SK-N-SH treated with all-trans-retinoic acid at 6 μM for 48 hours (cell line): Measurements from ENCODE around the gene DCLK2.

Experiments
- ATAC-seq: fragments of 200-7000 bp; cut with Tn5 transposase; 3 replicates; pipeline ENCODE4 v1.9.1; 2020; ENCODE audit warnings: mild to moderate bottlenecking, moderate library complexity
- ARNTL ChIP-seq: fragments of 450-650 bp; formaldehyde crosslinking; IDR thresholded peaks from 2 replicates; pipeline ENCODE4 v1.5.0; 2020; ENCODE audit warnings: low read depth, mild to moderate bottlenecking, moderate library complexity, borderline replicate concordance
- BACH2 ChIP-seq: fragments of 250-450 bp; sonication (Bioruptor Pico); IDR thresholded peaks from 2 replicates; pipeline ENCODE4 v1.9.0; 2021; ENCODE audit warnings: mild to moderate bottlenecking, borderline replicate concordance
- CREB5 ChIP-seq: fragments of 250-450 bp; sonication (Bioruptor Pico); IDR thresholded peaks from 2 replicates; pipeline ENCODE4 v1.5.1; 2020; ENCODE audit warnings: low read depth, mild to moderate bottlenecking, moderate library complexity
- CSRNP3 ChIP-seq: fragments of 250-450 bp; sonication (Bioruptor Pico); IDR thresholded peaks from 2 replicates; pipeline ENCODE4 v1.5.1; 2021; ENCODE audit warnings: mild to moderate bottlenecking, moderate library complexity
- ISL1 ChIP-seq: fragments of 250-450 bp; sonication (Bioruptor Pico); IDR thresholded peaks from 2 replicates; pipeline ENCODE4 v2.1.2; 2022; ENCODE audit warnings: mild to moderate bottlenecking, moderate library complexity
- OSR1 ChIP-seq: fragments of 250-450 bp; sonication (Bioruptor Pico); IDR thresholded peaks from 2 replicates; pipeline ENCODE4 v1.8.0; 2022; ENCODE audit warnings: moderate library complexity, mild to moderate bottlenecking, inconsistent platforms
- POU6F1 ChIP-seq: fragments of 250-450 bp; sonication (Bioruptor Pico); IDR thresholded peaks from 2 replicates; pipeline ENCODE4 v1.8.0; 2021; ENCODE audit warnings: low read depth, mild to moderate bottlenecking, moderate library complexity, borderline replicate concordance
- PPARA ChIP-seq: fragments of 250-450 bp; sonication (Bioruptor Pico); IDR thresholded peaks from 2 replicates; pipeline ENCODE4 v1.5.0; 2020; ENCODE audit warnings: mild to moderate bottlenecking, borderline replicate concordance
- RARB ChIP-seq: fragments of 250-450 bp; sonication (Bioruptor Pico); IDR thresholded peaks from 2 replicates; pipeline ENCODE4 v1.8.0; 2021; ENCODE audit warnings: mild to moderate bottlenecking, moderate library complexity
- SNAI2 ChIP-seq: fragments of 250-450 bp; sonication (Bioruptor Pico); IDR thresholded peaks from 2 replicates; pipeline ENCODE4 v1.5.0; 2020; ENCODE audit warnings: mild to moderate bottlenecking, moderate library complexity
- TCF4 ChIP-seq: fragments of 250-450 bp; sonication (Bioruptor Pico); IDR thresholded peaks from 2 replicates; pipeline ENCODE4 v1.8.0; 2021; ENCODE audit warnings: mild to moderate bottlenecking, moderate library complexity, borderline replicate concordance
- TOX ChIP-seq: fragments of 250-450 bp; sonication (Bioruptor Pico); IDR thresholded peaks from 2 replicates; pipeline ENCODE4 v1.8.0; 2021; ENCODE audit warnings: mild to moderate bottlenecking, moderate library complexity, borderline replicate concordance
- TSHZ2 ChIP-seq: fragments of 250-450 bp; sonication (Bioruptor Pico); IDR thresholded peaks from 2 replicates; pipeline ENCODE4 v1.5.0; 2020; ENCODE audit warnings: mild to moderate bottlenecking, moderate library complexity
- ZC3H10 ChIP-seq: fragments of 250-450 bp; sonication (Bioruptor Pico); IDR thresholded peaks from 2 replicates; pipeline ENCODE4 v1.5.1; 2021; ENCODE audit warnings: mild to moderate bottlenecking, moderate library complexity
- ZFP3 ChIP-seq: fragments of 250-450 bp; sonication (Bioruptor Pico); IDR thresholded peaks from 2 replicates; pipeline ENCODE4 v1.5.0; 2020; ENCODE audit warnings: mild to moderate bottlenecking, moderate library complexity
- ZNF565 ChIP-seq: fragments of 450-650 bp; formaldehyde crosslinking; conservative IDR thresholded peaks from 2 replicates; pipeline ENCODE4 v1.5.0; 2020; ENCODE audit warnings: low read depth, mild to moderate bottlenecking, moderate library complexity
- ZNF70 ChIP-seq: fragments of 450-650 bp; formaldehyde crosslinking; IDR thresholded peaks from 2 replicates; pipeline ENCODE4 v1.5.0; 2020; ENCODE audit warnings: mild to moderate bottlenecking, moderate library complexity
- ZNF8 ChIP-seq: fragments of 450-650 bp; formaldehyde crosslinking; IDR thresholded peaks from 2 replicates; pipeline ENCODE4 v1.5.0; 2020; ENCODE audit warnings: mild to moderate bottlenecking, moderate library complexity

The DCLK2 gene

GRCh38 chr4:150209140-150209829 is 131.0 kb downstream of the DCLK2 start:
- TF ChIP-seq CSRNP3 = no peak
- TF ChIP-seq ZC3H10 = no peak
- no peak for TF ChIP-seq ISL1 (CRISPR knock-in tag)
- no peak for TF ChIP-seq POU6F1 (CRISPR knock-in tag)
- no peak for TF ChIP-seq TCF4 (CRISPR knock-in tag)
- no peak for TF ChIP-seq BACH2 (CRISPR knock-in tag)
- TF ChIP-seq TOX (CRISPR knock-in tag) = no peak
- no peak for TF ChIP-seq CREB5 (CRISPR knock-in tag)
- TF ChIP-seq OSR1 (CRISPR knock-in tag) = no peak
- no peak for TF ChIP-seq ZNF70
- no peak for TF ChIP-seq ZFP3 (CRISPR knock-in tag)
- no peak for TF ChIP-seq ZNF8 (CRISPR knock-in tag)
- TF ChIP-seq SNAI2 = no peak
- no peak for TF ChIP-seq ARNTL (CRISPR knock-in tag)
- peak; percentile 88 for ATAC-seq

GRCh38 chr4:150211016-150211415 is 132.8 kb downstream of the DCLK2 start:
- ATAC-seq = no peak

More at GRCh38 chr4:150211016-150211415, 132.8 kb downstream of the DCLK2 start:
- TF ChIP-seq ZNF70 (no peak), PPARA (CRISPR knock-in tag) (no peak), SNAI2 (no peak), CSRNP3 (no peak), ZNF565 (no peak), OSR1 (CRISPR knock-in tag) (no peak), ZNF8 (CRISPR knock-in tag) (no peak), ISL1 (CRISPR knock-in tag) (no peak), RARB (CRISPR knock-in tag) (no peak), TSHZ2 (CRISPR knock-in tag) (no peak), TOX (CRISPR knock-in tag) (no peak)
